HG03571 (cell line): Measurements from ENCODE around the gene RPTOR.
"Not testable (repeated sequence)": the region's sequence is repeated elsewhere in the genome, so short reads cannot be mapped to it uniquely, and the experiment has no call there.

Experiments used
- ATAC-seq: cut with Tn5 transposase; IDR thresholded peaks from one replicate; pipeline ENCODE4 v1.9.1; 2021; ENCODE audit not compliant: unreplicated experiment

Gene RPTOR

DNA sequence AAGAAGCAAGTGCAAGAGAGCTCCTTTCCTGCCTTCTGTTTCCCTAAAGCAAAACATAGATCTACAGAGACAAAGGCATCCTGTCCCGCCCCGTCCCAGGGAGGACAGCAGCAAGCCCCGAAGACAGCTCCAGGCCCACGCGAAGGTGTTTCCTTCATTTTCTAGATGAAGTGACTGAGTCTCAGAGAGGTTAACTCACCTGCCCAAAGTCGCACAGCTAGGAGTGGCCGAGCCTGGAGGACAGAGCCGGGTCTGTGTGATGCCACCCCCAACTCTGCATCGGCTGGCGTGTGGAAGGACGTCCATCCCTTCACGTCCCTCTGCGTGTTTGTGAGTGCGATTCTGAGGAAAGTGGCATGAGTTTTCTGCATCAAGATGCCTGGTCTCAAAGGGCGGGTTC is 259.8 kb downstream of the RPTOR start:
- no peak for ATAC-seq

GRCh38 chr17:80805032-80805751 is 260.6 kb downstream of the RPTOR start:
- ATAC-seq = no peak

DNA sequence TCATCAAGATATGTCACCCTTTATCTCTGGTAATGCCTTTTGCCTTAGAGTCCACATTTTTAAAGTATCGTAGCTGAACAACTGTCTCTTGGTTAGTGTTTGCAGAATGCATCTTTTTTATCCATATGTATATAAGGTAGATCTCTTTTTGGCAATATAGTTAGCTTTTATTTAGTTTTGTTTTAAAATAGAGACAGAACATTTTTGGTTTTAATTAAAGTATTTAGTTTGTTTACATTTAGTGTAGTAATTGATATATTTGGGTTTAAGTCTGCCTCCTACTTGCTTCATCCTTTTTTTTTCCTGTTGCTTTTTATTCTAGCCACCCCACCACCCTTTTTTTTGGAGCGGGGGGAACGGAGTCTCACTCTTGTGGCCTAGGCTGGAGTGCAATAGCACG is 262.4 kb downstream of the RPTOR start:
- no peak for ATAC-seq

- ATAC-seq = no peak
Observed at GRCh38 chr17:80807882-80808281, 263.2 kb downstream of the RPTOR start.

- ATAC-seq = no peak
Observed at GRCh38 chr17:80811181-80812105, 266.8 kb downstream of the RPTOR start.

DNA sequence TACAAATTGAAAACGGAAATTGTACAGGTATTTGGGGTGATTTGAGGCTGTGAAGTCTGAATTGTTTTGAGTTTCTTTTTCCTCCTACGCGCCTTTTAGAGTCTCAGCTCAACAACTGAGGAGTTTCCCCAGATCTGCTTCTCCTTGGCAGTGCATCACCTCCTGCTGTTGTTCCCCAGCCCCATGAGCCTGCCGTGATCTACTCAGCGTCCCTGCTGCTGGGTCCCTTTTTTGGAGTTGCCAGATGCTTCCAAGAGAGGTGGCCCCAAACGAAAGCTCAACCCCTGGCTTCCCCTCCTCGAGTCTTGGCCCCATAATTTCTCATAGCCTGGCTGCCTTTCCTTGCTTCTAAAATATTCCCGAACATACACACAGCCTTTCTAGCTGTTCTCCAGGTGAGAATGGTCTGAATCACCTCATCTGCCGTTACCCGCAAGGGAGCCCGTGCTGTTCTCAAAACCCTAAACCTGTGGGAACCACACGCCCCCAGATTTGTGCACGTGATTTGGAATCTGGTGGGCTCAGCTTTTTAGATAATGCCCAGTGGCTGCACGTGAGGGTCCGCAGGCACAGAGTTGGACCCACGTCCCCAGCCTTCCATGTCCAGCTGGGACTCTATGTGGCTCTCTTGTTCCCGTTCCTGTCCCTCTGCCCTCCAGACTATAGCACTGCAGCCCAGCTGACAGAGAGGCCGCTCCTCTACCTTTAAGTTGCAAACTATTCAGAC is 267.9 kb downstream of the RPTOR start:
- no peak for ATAC-seq

DNA sequence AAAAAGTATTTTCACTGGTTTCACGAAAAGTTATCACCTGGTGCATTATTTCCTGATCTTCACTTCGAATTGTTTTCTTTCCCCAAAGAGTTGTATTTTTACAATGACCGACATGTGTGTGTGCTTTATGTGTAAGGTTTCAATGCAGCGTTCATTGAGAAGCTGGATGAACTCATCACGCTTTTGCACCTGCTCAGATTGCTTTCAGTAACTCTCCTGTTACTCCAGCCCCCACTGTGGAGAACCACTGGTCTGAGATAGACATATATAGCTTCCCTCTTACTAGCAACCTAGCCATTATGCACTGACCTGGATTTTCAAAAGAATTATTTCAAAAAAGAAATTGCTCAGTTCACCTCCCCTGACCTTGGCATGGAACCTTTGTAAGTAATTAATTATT is 268.7 kb downstream of the RPTOR start:
- ATAC-seq = no peak

- no peak for ATAC-seq
Observed at GRCh38 chr17:80814491-80814890, 269.9 kb downstream of the RPTOR start.

GRCh38 chr17:80815151-80815681 is 270.6 kb downstream of the RPTOR start:
- no peak for ATAC-seq

- not testable (repeated sequence) for ATAC-seq
Observed at GRCh38 chr17:80815718-80816117, 271.1 kb downstream of the RPTOR start.

DNA sequence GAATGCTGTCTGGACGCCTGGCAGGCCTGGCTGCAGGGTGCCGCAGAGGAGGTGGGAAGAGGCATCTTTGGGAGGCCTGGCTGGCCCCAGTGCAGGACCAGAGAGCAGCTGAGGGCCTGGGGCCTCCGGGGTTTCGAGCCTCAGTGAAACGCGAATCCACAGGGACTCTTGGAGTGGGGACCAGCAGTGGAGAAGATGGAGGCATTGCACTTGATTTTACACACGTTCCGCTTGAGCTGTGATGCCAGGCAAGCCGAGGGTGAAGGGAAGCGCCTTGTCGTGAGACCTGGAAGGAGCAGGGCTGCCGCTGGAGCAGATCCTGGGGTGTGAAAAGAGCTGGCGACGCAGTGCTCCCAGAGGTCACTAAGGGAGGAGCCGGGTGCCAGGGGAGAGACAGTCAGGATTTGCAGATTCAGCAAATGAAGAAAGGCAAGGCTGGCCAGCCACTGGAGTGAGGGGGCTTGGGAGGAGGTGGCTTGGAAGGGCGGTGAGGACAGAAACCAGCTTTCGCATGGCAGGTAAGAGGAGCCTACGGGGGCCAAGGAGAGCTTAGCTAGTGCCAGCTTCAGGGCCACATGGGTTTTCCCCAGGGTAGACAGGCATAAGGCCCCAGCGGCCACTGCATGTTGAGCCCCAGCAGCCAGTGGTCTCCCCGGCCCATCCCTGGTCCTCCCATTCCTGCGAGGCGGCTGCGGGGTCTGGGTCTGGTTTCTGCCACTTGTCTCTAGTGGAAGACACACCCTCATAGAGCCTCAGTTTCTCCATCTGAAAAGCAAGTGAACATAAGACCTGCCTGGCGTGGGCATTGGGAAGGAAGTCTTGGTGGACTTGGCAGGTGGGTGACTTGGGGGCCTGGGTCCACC is 271.8 kb downstream of the RPTOR start:
- no peak for ATAC-seq

DNA sequence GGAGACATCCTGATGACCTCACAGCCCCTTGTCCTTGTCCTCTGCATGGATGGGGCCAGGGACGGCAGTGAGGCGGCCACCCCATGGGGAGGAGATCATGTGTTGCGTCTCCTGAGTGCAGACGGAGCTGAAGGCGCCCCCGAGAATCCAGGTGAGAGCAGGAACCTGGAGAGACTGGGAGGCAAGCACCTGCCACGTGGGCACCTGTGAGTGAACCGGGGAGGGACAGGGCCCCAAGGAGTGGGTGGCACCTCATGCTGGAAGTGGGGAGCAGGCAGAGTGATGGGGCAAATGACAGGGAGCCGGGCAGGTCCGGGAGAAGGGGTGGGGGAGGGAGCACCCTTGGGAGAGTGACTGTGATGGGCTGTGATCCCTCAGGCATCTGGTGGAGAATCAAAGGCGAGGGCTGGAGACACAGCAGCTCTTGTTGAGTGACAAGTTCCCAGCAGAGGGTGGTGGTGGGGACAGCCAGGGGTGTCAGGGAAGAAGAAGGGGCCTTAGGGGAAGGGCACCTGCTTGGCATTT is 272.7 kb downstream of the RPTOR start:
- ATAC-seq = no peak

DNA sequence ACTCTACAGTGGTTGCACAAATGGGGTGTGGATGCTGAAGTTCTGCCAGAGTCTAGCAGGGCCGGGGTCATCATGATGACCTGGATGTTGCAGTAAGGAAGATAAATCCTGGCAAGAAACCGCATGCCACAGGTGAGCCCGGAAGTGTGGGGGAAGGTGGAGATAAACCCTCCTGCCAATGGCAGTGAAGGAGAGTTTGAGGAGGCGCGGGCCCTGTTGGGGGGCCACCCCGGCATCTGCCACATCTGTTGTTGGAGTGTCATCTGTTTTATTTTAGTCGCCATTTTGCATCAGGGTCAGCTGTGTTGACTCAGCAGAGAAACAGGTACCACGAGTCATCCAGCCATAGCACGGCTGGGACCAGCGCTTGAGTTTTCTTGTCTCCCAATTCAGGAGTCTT is 273.2 kb downstream of the RPTOR start:
- no peak for ATAC-seq

DNA sequence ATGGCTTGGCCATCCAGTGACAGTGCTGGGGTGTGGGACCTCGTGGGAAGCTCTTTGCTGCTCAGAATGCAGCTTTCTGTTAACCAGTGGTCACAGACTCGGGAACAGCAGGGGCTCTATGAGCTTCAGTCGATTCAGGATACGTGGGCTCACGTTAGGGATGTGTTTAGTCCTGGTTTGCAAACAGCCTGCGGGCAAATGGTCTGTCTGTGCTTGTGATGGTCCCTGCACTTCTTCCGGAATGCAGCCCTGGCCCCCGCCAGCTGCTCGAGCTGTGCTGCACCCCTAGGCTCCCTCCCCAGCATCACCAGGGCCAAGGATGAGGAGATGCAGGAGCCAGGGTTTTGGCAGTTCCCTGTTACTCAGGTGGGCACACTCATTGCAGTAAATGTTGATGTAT is 274.2 kb downstream of the RPTOR start:
- no peak for ATAC-seq

GRCh38 chr17:80819422-80820164 is 275.0 kb downstream of the RPTOR start:
- ATAC-seq = no peak

DNA sequence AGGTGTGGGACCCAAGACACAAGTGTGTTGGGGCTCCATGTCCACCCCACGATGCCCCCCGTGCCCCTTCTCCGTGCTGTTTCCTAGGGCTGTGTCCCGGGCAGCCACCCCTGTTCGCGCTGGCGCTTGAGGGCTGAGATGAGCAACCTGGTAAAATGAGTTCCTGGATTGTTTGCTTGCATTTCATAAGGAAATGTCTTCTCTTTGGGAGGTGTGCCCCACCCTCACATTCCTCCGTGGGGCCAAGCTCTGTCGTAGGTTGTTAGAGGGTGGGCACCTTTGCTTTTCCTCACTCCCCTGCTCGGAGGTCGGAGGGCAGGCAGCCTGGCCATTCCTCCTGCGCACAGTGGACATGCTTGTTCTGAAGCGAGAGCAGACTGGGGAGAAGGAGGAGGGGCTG is 275.7 kb downstream of the RPTOR start:
- ATAC-seq = no peak

- no peak for ATAC-seq
Observed at GRCh38 chr17:80821546-80821945, 276.9 kb downstream of the RPTOR start.

DNA sequence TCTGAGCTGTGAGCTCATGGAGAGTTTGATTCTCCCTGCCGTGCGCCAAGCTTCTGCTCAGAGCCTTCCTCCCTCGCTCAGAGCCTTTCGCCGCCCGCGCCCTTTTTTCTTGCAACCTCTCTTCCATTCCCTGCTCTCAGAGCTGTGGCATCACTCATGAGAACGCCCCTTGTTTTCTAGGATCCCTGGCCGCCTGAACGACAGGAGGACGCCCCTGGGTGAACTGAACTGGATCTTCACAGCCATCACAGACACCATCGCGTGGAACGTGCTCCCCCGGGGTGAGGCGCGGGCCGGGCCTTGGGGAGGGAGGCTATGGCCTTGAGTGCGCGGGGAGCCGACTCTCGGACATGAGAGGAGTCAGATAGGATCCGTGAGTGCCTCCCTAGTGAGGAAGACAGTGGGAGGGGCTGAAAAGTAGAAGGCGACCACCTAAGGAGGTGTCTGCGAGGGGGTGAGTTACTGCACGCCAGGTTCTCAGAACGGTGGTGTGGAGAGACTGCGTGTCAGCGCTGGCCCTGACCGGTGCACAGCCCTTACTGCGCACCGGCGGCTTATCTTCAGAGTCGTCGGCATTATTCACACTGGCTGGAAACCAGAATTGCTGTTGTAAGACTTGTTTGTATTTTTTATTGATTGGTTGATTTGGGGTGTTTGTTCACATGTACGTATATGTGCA is 277.5 kb downstream of the RPTOR start:
- ATAC-seq = no peak
